KMS-11 (cell line): Measurements from ENCODE around the gene RPL29.

Source experiments
- H2AFZ ChIP-seq: fragments of 200-600 bp; sonication (generic); 2 replicates; pipeline ENCODE4 v1.6.1; 2016; ENCODE audit warnings: antibody characterized with exemption, mixed run types, low read depth
- H3K27ac ChIP-seq: fragments of 200-600 bp; sonication (generic); 2 replicates; pipeline ENCODE4 v1.6.1; 2016; ENCODE audit warnings: mild to moderate bottlenecking, mixed run types
- H3K27me3 ChIP-seq: fragments of 200-600 bp; sonication (generic); 2 replicates; pipeline ENCODE4 v1.6.1; 2017; ENCODE audit warnings: mild to moderate bottlenecking, low read depth, mixed run types, moderate library complexity; ENCODE audit not compliant: insufficient read depth
- H3K36me3 ChIP-seq: fragments of 200-600 bp; sonication (generic); 2 replicates; pipeline ENCODE4 v1.6.1; 2017; ENCODE audit warnings: mild to moderate bottlenecking, mixed run types; ENCODE audit not compliant: insufficient read depth
- H3K4me1 ChIP-seq: fragments of 200-600 bp; sonication (generic); 2 replicates; pipeline ENCODE4 v1.6.1; 2016; ENCODE audit warnings: mild to moderate bottlenecking, low read depth, mixed run types; ENCODE audit not compliant: poor library complexity, severe bottlenecking
- H3K4me2 ChIP-seq: fragments of 200-600 bp; sonication (generic); 2 replicates; pipeline ENCODE4 v1.7.0; 2016; ENCODE audit warnings: mild to moderate bottlenecking, mixed run types
- H3K4me3 ChIP-seq: fragments of 200-600 bp; sonication (generic); IDR thresholded peaks from 2 replicates; pipeline ENCODE4 v1.6.1; 2017; ENCODE audit warnings: low read depth, low read length, mixed read lengths; ENCODE audit not compliant: insufficient read depth
- H3K79me2 ChIP-seq: fragments of 200-600 bp; sonication (generic); 2 replicates; pipeline ENCODE4 v1.6.1; 2016; ENCODE audit warnings: low read depth, mixed run types; ENCODE audit not compliant: insufficient read depth
- H3K9ac ChIP-seq: fragments of 200-600 bp; sonication (generic); 2 replicates; pipeline ENCODE4 v1.6.1; 2016; ENCODE audit warnings: mild to moderate bottlenecking, mixed run types
- H4K20me1 ChIP-seq: fragments of 200-600 bp; sonication (generic); 2 replicates; pipeline ENCODE4 v1.6.1; 2016; ENCODE audit warnings: mild to moderate bottlenecking, mixed run types; ENCODE audit not compliant: insufficient read depth
- CTCF ChIP-seq: fragments of 200-600 bp; sonication (generic); conservative IDR thresholded peaks from 2 replicates; pipeline ENCODE4 v1.6.1; 2017; ENCODE audit warnings: low read depth, mild to moderate bottlenecking, antibody characterized with exemption, low read length, moderate library complexity, mixed read lengths

Gene RPL29

GRCh38 chr3:51953445-51953844 lies 42.2 kb downstream of the RPL29 start:
- Histone ChIP-seq H2AFZ (no peak overlapping the region), H3K27me3 (no peaks in the 10 kb centered on the region; the same call in 1 of the 2 replicates), H3K4me3 (no peak overlapping the region), H3K27ac (no peak overlapping the region), H3K4me2 (no peak overlapping the region), H3K9ac (no peak overlapping the region), H3K4me1 (no peaks in the 10 kb centered on the region), H3K79me2 (no peaks in the 10 kb centered on the region), H4K20me1 (no peaks in the 10 kb centered on the region), H3K36me3 (no peaks in the 10 kb centered on the region)
- TF ChIP-seq CTCF, result no peak

GRCh38 chr3:51950899-51951298 lies 44.8 kb downstream of the RPL29 start:
- Histone ChIP-seq H3K27me3 (no peaks in the 10 kb centered on the region; the same call in 1 of the 2 replicates), H4K20me1 (no peaks in the 10 kb centered on the region), H3K79me2 (no peaks in the 10 kb centered on the region), H2AFZ (no peak overlapping the region), H3K4me2 (no peak overlapping the region), H3K36me3 (no peaks in the 10 kb centered on the region), H3K9ac (no peak overlapping the region), H3K4me1 (no peaks in the 10 kb centered on the region), H3K27ac (no peak overlapping the region), H3K4me3 (no peak overlapping the region)
- TF ChIP-seq CTCF, result no peak

- no peaks in the 10 kb centered on the region for H4K20me1 ChIP-seq
- H3K9ac ChIP-seq, result no peak overlapping the region
- H3K36me3 ChIP-seq, result no peaks in the 10 kb centered on the region
- H3K4me1 ChIP-seq, result no peaks in the 10 kb centered on the region
- no peak overlapping the region for H2AFZ ChIP-seq
- no peak overlapping the region for H3K4me3 ChIP-seq
- no peak overlapping the region for H3K27ac ChIP-seq
- no peaks in the 10 kb centered on the region for H3K27me3 ChIP-seq
- no peaks in the 10 kb centered on the region for H3K79me2 ChIP-seq
- H3K4me2 ChIP-seq, result no peak overlapping the region
- no peak for TF ChIP-seq CTCF
Measured at GRCh38 chr3:51949121-51949520, 46.6 kb downstream of the RPL29 start.

- no peaks in the 10 kb centered on the region for H4K20me1 ChIP-seq
- no peak overlapping the region for H3K4me2 ChIP-seq
- H3K36me3 ChIP-seq, result no peaks in the 10 kb centered on the region
- H3K27me3 ChIP-seq, result no peaks in the 10 kb centered on the region
- H3K4me3 ChIP-seq, result no peak overlapping the region
- H2AFZ ChIP-seq, result no peak overlapping the region
- H3K9ac ChIP-seq, result no peak overlapping the region
- TF ChIP-seq CTCF, result no peak
- no peaks in the 10 kb centered on the region for H3K79me2 ChIP-seq
- H3K27ac ChIP-seq, result no peak overlapping the region
- H3K4me1 ChIP-seq, result no peaks in the 10 kb centered on the region
Measured at GRCh38 chr3:51948016-51948580, 47.6 kb downstream of the RPL29 start.
